SK-N-SH treated with all-trans-retinoic acid at 6 μM for 48 hours (cell line): ENCODE measurements around the gene TNS1.

Experiments
- ATAC-seq: fragments of 200-7000 bp; cut with Tn5 transposase; 3 replicates; pipeline ENCODE4 v1.9.1; 2020; ENCODE audit warnings: mild to moderate bottlenecking, moderate library complexity
- ARNTL ChIP-seq: fragments of 450-650 bp; formaldehyde crosslinking; IDR thresholded peaks from 2 replicates; pipeline ENCODE4 v1.5.0; 2020; ENCODE audit warnings: low read depth, mild to moderate bottlenecking, moderate library complexity, borderline replicate concordance
- BACH2 ChIP-seq: fragments of 250-450 bp; sonication (Bioruptor Pico); IDR thresholded peaks from 2 replicates; pipeline ENCODE4 v1.9.0; 2021; ENCODE audit warnings: mild to moderate bottlenecking, borderline replicate concordance
- CREB5 ChIP-seq: fragments of 250-450 bp; sonication (Bioruptor Pico); IDR thresholded peaks from 2 replicates; pipeline ENCODE4 v1.5.1; 2020; ENCODE audit warnings: low read depth, mild to moderate bottlenecking, moderate library complexity
- CSDC2 ChIP-seq: fragments of 250-450 bp; sonication (Bioruptor Pico); IDR thresholded peaks from 2 replicates; pipeline ENCODE4 v1.5.0; 2020; ENCODE audit warnings: mild to moderate bottlenecking, moderate library complexity
- GLIS3 ChIP-seq: fragments of 250-450 bp; sonication (Bioruptor Pico); IDR thresholded peaks from 2 replicates; pipeline ENCODE4 v1.5.0; 2020; ENCODE audit warnings: mild to moderate bottlenecking, moderate library complexity
- ISL1 ChIP-seq: fragments of 250-450 bp; sonication (Bioruptor Pico); IDR thresholded peaks from 2 replicates; pipeline ENCODE4 v2.1.2; 2022; ENCODE audit warnings: mild to moderate bottlenecking, moderate library complexity
- OSR1 ChIP-seq: fragments of 250-450 bp; sonication (Bioruptor Pico); IDR thresholded peaks from 2 replicates; pipeline ENCODE4 v1.8.0; 2022; ENCODE audit warnings: moderate library complexity, mild to moderate bottlenecking, inconsistent platforms
- RARB ChIP-seq: fragments of 250-450 bp; sonication (Bioruptor Pico); IDR thresholded peaks from 2 replicates; pipeline ENCODE4 v1.8.0; 2021; ENCODE audit warnings: mild to moderate bottlenecking, moderate library complexity
- SNAI2 ChIP-seq: fragments of 250-450 bp; sonication (Bioruptor Pico); IDR thresholded peaks from 2 replicates; pipeline ENCODE4 v1.5.0; 2020; ENCODE audit warnings: mild to moderate bottlenecking, moderate library complexity
- TCF4 ChIP-seq: fragments of 250-450 bp; sonication (Bioruptor Pico); IDR thresholded peaks from 2 replicates; pipeline ENCODE4 v1.8.0; 2021; ENCODE audit warnings: mild to moderate bottlenecking, moderate library complexity, borderline replicate concordance
- ZC3H10 ChIP-seq: fragments of 250-450 bp; sonication (Bioruptor Pico); IDR thresholded peaks from 2 replicates; pipeline ENCODE4 v1.5.1; 2021; ENCODE audit warnings: mild to moderate bottlenecking, moderate library complexity
- ZFP3 ChIP-seq: fragments of 250-450 bp; sonication (Bioruptor Pico); IDR thresholded peaks from 2 replicates; pipeline ENCODE4 v1.5.0; 2020; ENCODE audit warnings: mild to moderate bottlenecking, moderate library complexity
- ZFP30 ChIP-seq: fragments of 450-650 bp; formaldehyde crosslinking; IDR thresholded peaks from 2 replicates; pipeline ENCODE4 v1.5.0; 2022; ENCODE audit warnings: mild to moderate bottlenecking, moderate library complexity
- ZNF565 ChIP-seq: fragments of 450-650 bp; formaldehyde crosslinking; conservative IDR thresholded peaks from 2 replicates; pipeline ENCODE4 v1.5.0; 2020; ENCODE audit warnings: low read depth, mild to moderate bottlenecking, moderate library complexity
- ZNF8 ChIP-seq: fragments of 450-650 bp; formaldehyde crosslinking; IDR thresholded peaks from 2 replicates; pipeline ENCODE4 v1.5.0; 2020; ENCODE audit warnings: mild to moderate bottlenecking, moderate library complexity
- TF ChIP-seq, protein P1 (sequence below): fragments of 250-450 bp; sonication (Bioruptor Pico); IDR thresholded peaks from 2 replicates; pipeline ENCODE4 v1.5.1; 2021; ENCODE audit warnings: mild to moderate bottlenecking, moderate library complexity
- TF ChIP-seq, protein P2 (sequence below): fragments of 250-450 bp; sonication (Bioruptor Pico); IDR thresholded peaks from 2 replicates; pipeline ENCODE4 v1.8.0; 2021; ENCODE audit warnings: low read depth, mild to moderate bottlenecking, moderate library complexity, borderline replicate concordance
- TF ChIP-seq, protein P3 (sequence below): fragments of 250-450 bp; sonication (Bioruptor Pico); IDR thresholded peaks from 2 replicates; pipeline ENCODE4 v1.5.0; 2020; ENCODE audit warnings: mild to moderate bottlenecking, moderate library complexity

TNS1 gene

GRCh38 chr2:217915706-217916105, 87.1 kb downstream of the TNS1 start:
- TF ChIP-seq, protein P1, sequence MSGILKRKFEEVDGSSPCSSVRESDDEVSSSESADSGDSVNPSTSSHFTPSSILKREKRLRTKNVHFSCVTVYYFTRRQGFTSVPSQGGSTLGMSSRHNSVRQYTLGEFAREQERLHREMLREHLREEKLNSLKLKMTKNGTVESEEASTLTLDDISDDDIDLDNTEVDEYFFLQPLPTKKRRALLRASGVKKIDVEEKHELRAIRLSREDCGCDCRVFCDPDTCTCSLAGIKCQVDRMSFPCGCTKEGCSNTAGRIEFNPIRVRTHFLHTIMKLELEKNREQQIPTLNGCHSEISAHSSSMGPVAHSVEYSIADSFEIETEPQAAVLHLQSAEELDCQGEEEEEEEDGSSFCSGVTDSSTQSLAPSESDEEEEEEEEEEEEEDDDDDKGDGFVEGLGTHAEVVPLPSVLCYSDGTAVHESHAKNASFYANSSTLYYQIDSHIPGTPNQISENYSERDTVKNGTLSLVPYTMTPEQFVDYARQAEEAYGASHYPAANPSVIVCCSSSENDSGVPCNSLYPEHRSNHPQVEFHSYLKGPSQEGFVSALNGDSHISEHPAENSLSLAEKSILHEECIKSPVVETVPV (CRISPR knock-in tag), result no peak
- no peak for TF ChIP-seq CREB5 (CRISPR knock-in tag)
- TF ChIP-seq RARB (CRISPR knock-in tag), result no peak
- no peak for TF ChIP-seq ISL1 (CRISPR knock-in tag)
- no peak for TF ChIP-seq ARNTL (CRISPR knock-in tag)
- no peak for TF ChIP-seq ZFP3 (CRISPR knock-in tag)
- TF ChIP-seq, protein P2, sequence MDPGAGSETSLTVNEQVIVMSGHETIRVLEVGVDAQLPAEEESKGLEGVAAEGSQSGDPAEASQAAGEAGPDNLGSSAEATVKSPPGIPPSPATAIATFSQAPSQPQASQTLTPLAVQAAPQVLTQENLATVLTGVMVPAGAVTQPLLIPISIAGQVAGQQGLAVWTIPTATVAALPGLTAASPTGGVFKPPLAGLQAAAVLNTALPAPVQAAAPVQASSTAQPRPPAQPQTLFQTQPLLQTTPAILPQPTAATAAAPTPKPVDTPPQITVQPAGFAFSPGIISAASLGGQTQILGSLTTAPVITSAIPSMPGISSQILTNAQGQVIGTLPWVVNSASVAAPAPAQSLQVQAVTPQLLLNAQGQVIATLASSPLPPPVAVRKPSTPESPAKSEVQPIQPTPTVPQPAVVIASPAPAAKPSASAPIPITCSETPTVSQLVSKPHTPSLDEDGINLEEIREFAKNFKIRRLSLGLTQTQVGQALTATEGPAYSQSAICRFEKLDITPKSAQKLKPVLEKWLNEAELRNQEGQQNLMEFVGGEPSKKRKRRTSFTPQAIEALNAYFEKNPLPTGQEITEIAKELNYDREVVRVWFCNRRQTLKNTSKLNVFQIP (CRISPR knock-in tag), result no peak
- TF ChIP-seq ZC3H10, result no peak
- no peak for TF ChIP-seq ZNF8 (CRISPR knock-in tag)
- TF ChIP-seq, all 23 proteins: peak for 0
- no peak for ATAC-seq

DNA sequence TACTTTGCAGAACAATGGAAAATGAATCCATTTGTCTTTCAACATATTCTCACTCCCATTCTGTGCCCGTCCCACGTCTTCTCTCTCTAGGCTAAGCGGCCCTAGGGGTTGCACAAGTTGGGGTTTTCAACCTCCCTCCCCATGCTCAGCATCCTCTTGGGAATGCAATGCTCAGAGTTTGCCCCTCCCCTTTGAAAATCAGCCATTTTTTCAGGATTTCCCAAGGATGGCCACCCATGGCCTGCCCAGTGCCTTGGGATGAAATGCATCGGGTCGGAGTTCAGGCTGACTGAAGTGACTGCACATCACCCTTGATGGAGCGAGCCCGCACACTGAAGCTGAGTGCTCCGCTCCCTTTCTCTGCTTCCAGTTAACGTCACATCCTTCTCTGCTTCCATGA, 87.9 kb downstream of the TNS1 start:
- TF ChIP-seq ZNF565 (CRISPR knock-in tag) (no peak), ARNTL (CRISPR knock-in tag) (no peak), BACH2 (CRISPR knock-in tag) (no peak), GLIS3 (CRISPR knock-in tag) (no peak), SNAI2 (CRISPR knock-in tag) (no peak), ZC3H10 (no peak), ZFP30 (CRISPR knock-in tag) (no peak), TCF4 (CRISPR knock-in tag) (no peak), CSDC2 (CRISPR knock-in tag) (no peak), CREB5 (CRISPR knock-in tag) (no peak), OSR1 (CRISPR knock-in tag) (no peak)
- TF ChIP-seq, protein P2 (CRISPR knock-in tag), result no peak
- TF ChIP-seq, protein P1 (CRISPR knock-in tag), result no peak
- TF ChIP-seq, protein P3, sequence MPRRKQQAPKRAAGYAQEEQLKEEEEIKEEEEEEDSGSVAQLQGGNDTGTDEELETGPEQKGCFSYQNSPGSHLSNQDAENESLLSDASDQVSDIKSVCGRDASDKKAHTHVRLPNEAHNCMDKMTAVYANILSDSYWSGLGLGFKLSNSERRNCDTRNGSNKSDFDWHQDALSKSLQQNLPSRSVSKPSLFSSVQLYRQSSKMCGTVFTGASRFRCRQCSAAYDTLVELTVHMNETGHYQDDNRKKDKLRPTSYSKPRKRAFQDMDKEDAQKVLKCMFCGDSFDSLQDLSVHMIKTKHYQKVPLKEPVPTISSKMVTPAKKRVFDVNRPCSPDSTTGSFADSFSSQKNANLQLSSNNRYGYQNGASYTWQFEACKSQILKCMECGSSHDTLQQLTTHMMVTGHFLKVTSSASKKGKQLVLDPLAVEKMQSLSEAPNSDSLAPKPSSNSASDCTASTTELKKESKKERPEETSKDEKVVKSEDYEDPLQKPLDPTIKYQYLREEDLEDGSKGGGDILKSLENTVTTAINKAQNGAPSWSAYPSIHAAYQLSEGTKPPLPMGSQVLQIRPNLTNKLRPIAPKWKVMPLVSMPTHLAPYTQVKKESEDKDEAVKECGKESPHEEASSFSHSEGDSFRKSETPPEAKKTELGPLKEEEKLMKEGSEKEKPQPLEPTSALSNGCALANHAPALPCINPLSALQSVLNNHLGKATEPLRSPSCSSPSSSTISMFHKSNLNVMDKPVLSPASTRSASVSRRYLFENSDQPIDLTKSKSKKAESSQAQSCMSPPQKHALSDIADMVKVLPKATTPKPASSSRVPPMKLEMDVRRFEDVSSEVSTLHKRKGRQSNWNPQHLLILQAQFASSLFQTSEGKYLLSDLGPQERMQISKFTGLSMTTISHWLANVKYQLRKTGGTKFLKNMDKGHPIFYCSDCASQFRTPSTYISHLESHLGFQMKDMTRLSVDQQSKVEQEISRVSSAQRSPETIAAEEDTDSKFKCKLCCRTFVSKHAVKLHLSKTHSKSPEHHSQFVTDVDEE (CRISPR knock-in tag), result no peak
- no peak for ATAC-seq
